HepG2 (cell line): ENCODE results near the gene RUVBL2. TPM values are rescaled to one million over a fixed set of nuclear protein-coding genes. Genes with fewer than 3 reads are reported as not detected.

Source experiments
- EP300 ChIP-seq, 3 experiments: sonication (generic) in 1 of 3; formaldehyde crosslinking in 1 of 3; IDR thresholded peaks; 2 replicates each; pipeline versions ENCODE4 v1.5.1 to v1.6.1; 2011 to 2020; ENCODE audit warnings: low read depth in 2 of 3, low read length in 2 of 3, borderline replicate concordance in 1 of 3, improper control_type of control experiment in 1 of 3, mild to moderate bottlenecking in 1 of 3, missing genetic modification reagents in 1 of 3, moderate library complexity in 1 of 3
- ISL2 ChIP-seq: sonication (generic); formaldehyde crosslinking; IDR thresholded peaks from 2 replicates; pipeline ENCODE4 v1.5.0; 2020; ENCODE audit warnings: missing genetic modification reagents
- KAT8 ChIP-seq: IDR thresholded peaks from 2 replicates; pipeline ENCODE4 v1.6.1; 2016; ENCODE audit warnings: missing genetic modification reagents, missing compliant biosample characterization
- PAWR ChIP-seq: sonication (generic); formaldehyde crosslinking; IDR thresholded peaks from 2 replicates; pipeline ENCODE4 v1.4.0; 2020; ENCODE audit warnings: missing genetic modification reagents, mild to moderate bottlenecking, borderline replicate concordance
- PREB ChIP-seq: sonication (generic); formaldehyde crosslinking; IDR thresholded peaks from 2 replicates; pipeline ENCODE4 v1.4.0; 2020; ENCODE audit warnings: missing genetic modification reagents
- RFXAP ChIP-seq: sonication (generic); formaldehyde crosslinking; IDR thresholded peaks from 2 replicates; pipeline ENCODE4 v1.4.0; 2020; ENCODE audit warnings: missing genetic modification reagents, borderline replicate concordance
- SOX13 ChIP-seq, 3 experiments: fragments of 450-650 bp in 1 of 3; sonication (generic) in 1 of 3; formaldehyde crosslinking in 1 of 3; IDR thresholded peaks in 2 of 3; conservative IDR thresholded peaks in 1 of 3; 2 replicates each; pipeline versions ENCODE4 v1.5.0 to v1.6.1; 2016 to 2020; ENCODE audit warnings: antibody characterized with exemption in 1 of 3, mild to moderate bottlenecking in 1 of 3, missing compliant biosample characterization in 1 of 3, missing genetic modification reagents in 1 of 3, moderate library complexity in 1 of 3
- ZBTB34 ChIP-seq: sonication (generic); formaldehyde crosslinking; IDR thresholded peaks from 2 replicates; pipeline ENCODE4 v1.8.0; 2022; ENCODE audit warnings: mild to moderate bottlenecking, missing genetic modification reagents
- ZFP90 ChIP-seq: sonication (generic); formaldehyde crosslinking; IDR thresholded peaks from 2 replicates; pipeline ENCODE4 v1.8.0; 2022; ENCODE audit warnings: missing genetic modification reagents, mild to moderate bottlenecking, inconsistent platforms, borderline replicate concordance
- polyA plus RNA-seq, 8 experiments: library from polyadenylated mRNA; depleted of rRNA in 3 of 8; stranded (reverse) in 7 of 8; unstranded in 1 of 8; fragments of >200 nt; fragmentation: Illumina TruSeq in 4 of 8; extraction: Trizol in 4 of 8; gene quantifications; 2 replicates each; pipeline versions ENCODE4 v1.2.1 to v1.2.3, GENCODE V29; 2011 to 2016; ENCODE audit warnings: low read depth in 4 of 8, missing spikeins in 1 of 8, mixed read lengths in 1 of 8; ENCODE audit not compliant: insufficient read depth in 1 of 8
- total RNA-seq, 5 experiments: library from RNA; depleted of rRNA; stranded (reverse); fragments of >200 nt; fragmentation: Illumina TruSeq; extraction: Trizol; gene quantifications; 2 replicates each; pipeline ENCODE4 v1.2.3, GENCODE V29; 2016; ENCODE audit warnings: low read depth in 1 of 5
- TF ChIP-seq, protein P1 (sequence below): IDR thresholded peaks from 2 replicates; pipeline ENCODE4 v1.6.1; 2016; ENCODE audit warnings: control low read depth
- TF ChIP-seq, protein P2 (sequence below): sonication (generic); formaldehyde crosslinking; conservative IDR thresholded peaks from 2 replicates; pipeline ENCODE4 v1.8.0; 2022; ENCODE audit warnings: mild to moderate bottlenecking, moderate library complexity, missing genetic modification reagents
- TF ChIP-seq, protein P3 (sequence below): sonication (generic); formaldehyde crosslinking; IDR thresholded peaks from 2 replicates; pipeline ENCODE4 v1.8.0; 2022; ENCODE audit warnings: missing genetic modification reagents, mild to moderate bottlenecking, inconsistent platforms, borderline replicate concordance
- TF ChIP-seq, protein P4 (sequence below), 2 experiments: IDR thresholded peaks; 2 replicates each; pipeline ENCODE4 v1.6.1; 2011 to 2012; ENCODE audit warnings: low read length in 2 of 2, borderline replicate concordance in 1 of 2, low read depth in 1 of 2, mild to moderate bottlenecking in 1 of 2, moderate library complexity in 1 of 2

Gene RUVBL2
- total and polyA plus RNA-seq, 2 of the 13 experiments (the other 11 are each of a cell fraction or from before 2014, with no cell fraction given): 120 to 122 TPM

GRCh38 chr19:48963371-48964204 is 30.1 kb upstream of the RUVBL2 start (continued):
- TF ChIP-seq, protein P1, sequence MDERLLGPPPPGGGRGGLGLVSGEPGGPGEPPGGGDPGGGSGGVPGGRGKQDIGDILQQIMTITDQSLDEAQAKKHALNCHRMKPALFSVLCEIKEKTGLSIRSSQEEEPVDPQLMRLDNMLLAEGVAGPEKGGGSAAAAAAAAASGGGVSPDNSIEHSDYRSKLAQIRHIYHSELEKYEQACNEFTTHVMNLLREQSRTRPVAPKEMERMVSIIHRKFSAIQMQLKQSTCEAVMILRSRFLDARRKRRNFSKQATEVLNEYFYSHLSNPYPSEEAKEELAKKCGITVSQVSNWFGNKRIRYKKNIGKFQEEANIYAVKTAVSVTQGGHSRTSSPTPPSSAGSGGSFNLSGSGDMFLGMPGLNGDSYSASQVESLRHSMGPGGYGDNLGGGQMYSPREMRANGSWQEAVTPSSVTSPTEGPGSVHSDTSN (CRISPR knock-in tag): 0 out of 2 replicates have a peak, but pooled peaks have one; percentile 26
- TF ChIP-seq ZFP90 (CRISPR knock-in tag) (no peak), KAT8 (CRISPR knock-in tag) (peak; percentile 73), PREB (CRISPR knock-in tag) (no peak), EP300 (IDR thresholded peaks at IDR 0.05; ENCODE audit: low read depth in 2 of 2, low read length in 2 of 2) (peak; percentile 72 to 83), EP300 (CRISPR knock-in tag; IDR thresholded peaks at IDR 0.05; ENCODE audit: borderline replicate concordance) (peak; percentile 88), RFXAP (no peak), SOX13 (IDR thresholded peaks at IDR 0.05) (no peak; the same call in none of the 2 replicates), SOX13 (CRISPR knock-in tag; conservative IDR thresholded peaks at IDR 0.05 in 1 of 2, IDR thresholded peaks at IDR 0.05 in 1 of 2) (peak in 1 of 2 experiments; percentile 52; a peak in 1 of 4 replicates), ISL2 (CRISPR knock-in tag) (no peak; the same call in 1 of the 2 replicates), ZBTB34 (CRISPR knock-in tag) (peak; percentile 78; the same call in 1 of the 2 replicates), PAWR (no peak)
- TF ChIP-seq, protein P2, sequence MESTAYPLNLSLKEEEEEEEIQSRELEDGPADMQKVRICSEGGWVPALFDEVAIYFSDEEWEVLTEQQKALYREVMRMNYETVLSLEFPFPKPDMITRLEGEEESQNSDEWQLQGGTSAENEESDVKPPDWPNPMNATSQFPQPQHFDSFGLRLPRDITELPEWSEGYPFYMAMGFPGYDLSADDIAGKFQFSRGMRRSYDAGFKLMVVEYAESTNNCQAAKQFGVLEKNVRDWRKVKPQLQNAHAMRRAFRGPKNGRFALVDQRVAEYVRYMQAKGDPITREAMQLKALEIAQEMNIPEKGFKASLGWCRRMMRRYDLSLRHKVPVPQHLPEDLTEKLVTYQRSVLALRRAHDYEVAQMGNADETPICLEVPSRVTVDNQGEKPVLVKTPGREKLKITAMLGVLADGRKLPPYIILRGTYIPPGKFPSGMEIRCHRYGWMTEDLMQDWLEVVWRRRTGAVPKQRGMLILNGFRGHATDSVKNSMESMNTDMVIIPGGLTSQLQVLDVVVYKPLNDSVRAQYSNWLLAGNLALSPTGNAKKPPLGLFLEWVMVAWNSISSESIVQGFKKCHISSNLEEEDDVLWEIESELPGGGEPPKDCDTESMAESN (CRISPR knock-in tag): peak; percentile 67; the same call in 1 of the 2 replicates
- TF ChIP-seq, protein P3, sequence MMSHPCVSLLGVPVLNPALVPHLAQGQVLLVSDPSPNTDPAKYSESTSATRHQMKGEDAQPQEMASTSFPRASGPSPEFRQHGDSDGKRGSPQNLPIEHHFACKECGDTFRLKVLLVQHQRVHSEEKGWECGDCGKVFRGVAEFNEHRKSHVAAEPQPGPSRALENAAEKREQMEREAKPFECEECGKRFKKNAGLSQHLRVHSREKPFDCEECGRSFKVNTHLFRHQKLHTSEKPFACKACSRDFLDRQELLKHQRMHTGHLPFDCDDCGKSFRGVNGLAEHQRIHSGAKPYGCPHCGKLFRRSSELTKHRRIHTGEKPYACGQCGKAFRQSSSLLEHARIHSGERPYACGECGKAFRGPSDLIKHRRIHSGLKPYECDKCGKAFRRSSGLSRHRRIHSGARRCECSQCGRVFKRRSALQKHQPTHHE: no peak
- TF ChIP-seq, protein P4, sequence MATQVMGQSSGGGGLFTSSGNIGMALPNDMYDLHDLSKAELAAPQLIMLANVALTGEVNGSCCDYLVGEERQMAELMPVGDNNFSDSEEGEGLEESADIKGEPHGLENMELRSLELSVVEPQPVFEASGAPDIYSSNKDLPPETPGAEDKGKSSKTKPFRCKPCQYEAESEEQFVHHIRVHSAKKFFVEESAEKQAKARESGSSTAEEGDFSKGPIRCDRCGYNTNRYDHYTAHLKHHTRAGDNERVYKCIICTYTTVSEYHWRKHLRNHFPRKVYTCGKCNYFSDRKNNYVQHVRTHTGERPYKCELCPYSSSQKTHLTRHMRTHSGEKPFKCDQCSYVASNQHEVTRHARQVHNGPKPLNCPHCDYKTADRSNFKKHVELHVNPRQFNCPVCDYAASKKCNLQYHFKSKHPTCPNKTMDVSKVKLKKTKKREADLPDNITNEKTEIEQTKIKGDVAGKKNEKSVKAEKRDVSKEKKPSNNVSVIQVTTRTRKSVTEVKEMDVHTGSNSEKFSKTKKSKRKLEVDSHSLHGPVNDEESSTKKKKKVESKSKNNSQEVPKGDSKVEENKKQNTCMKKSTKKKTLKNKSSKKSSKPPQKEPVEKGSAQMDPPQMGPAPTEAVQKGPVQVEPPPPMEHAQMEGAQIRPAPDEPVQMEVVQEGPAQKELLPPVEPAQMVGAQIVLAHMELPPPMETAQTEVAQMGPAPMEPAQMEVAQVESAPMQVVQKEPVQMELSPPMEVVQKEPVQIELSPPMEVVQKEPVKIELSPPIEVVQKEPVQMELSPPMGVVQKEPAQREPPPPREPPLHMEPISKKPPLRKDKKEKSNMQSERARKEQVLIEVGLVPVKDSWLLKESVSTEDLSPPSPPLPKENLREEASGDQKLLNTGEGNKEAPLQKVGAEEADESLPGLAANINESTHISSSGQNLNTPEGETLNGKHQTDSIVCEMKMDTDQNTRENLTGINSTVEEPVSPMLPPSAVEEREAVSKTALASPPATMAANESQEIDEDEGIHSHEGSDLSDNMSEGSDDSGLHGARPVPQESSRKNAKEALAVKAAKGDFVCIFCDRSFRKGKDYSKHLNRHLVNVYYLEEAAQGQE (IDR thresholded peaks at IDR 0.05; ENCODE audit: borderline replicate concordance in 1 of 2, low read depth in 1 of 2, low read length in 2 of 2): peak in 1 of 2 experiments; percentile 15; a peak in 2 of 4 replicates
